BE2C (cell line): ENCODE results near the gene TEAD3. TPM values are rescaled to one million over a fixed set of nuclear protein-coding genes. Genes with fewer than 3 reads are reported as not detected.
"Not testable (repeated sequence)": the region's sequence is repeated elsewhere in the genome, so short reads cannot be mapped to it uniquely, and the experiment has no call there.

Experiments used
- DNase-seq: peaks from one replicate; pipeline ENCODE4 v3.0.0-alpha.2; 2020
- H3K27me3 ChIP-seq: fragments of 250-450 bp; sonication (Bioruptor Pico); 2 replicates; pipeline ENCODE4 v1.5.1; 2020; ENCODE audit warnings: mild to moderate bottlenecking
- H3K36me3 ChIP-seq: fragments of 250-450 bp; sonication (Bioruptor Pico); 2 replicates; pipeline ENCODE4 v1.5.1; 2020; ENCODE audit warnings: mild to moderate bottlenecking
- H3K4me1 ChIP-seq: fragments of 250-450 bp; sonication (Bioruptor Pico); 2 replicates; pipeline ENCODE4 v1.5.1; 2020
- H3K4me3 ChIP-seq: 2 replicates; pipeline ENCODE4 v1.5.1; 2011; ENCODE audit warnings: low read depth, low read length
- H3K9me3 ChIP-seq: fragments of 250-450 bp; sonication (Bioruptor Pico); 2 replicates; pipeline ENCODE4 v1.5.1; 2020
- polyA plus RNA-seq: library from polyadenylated mRNA; unstranded; fragments of >200 nt; gene quantifications from one replicate; pipeline ENCODE4 v1.2.1, GENCODE V29; 2012; ENCODE audit warnings: low read depth, missing spikeins; ENCODE audit not compliant: insufficient read length, insufficient read depth
- TF ChIP-seq, protein P1 (sequence below): IDR thresholded peaks from 2 replicates; pipeline ENCODE4 v1.5.1; 2012; ENCODE audit warnings: mild to moderate bottlenecking, low read depth, low read length

The TEAD3 gene
- polyA plus RNA-seq = 24.8 TPM

DNA sequence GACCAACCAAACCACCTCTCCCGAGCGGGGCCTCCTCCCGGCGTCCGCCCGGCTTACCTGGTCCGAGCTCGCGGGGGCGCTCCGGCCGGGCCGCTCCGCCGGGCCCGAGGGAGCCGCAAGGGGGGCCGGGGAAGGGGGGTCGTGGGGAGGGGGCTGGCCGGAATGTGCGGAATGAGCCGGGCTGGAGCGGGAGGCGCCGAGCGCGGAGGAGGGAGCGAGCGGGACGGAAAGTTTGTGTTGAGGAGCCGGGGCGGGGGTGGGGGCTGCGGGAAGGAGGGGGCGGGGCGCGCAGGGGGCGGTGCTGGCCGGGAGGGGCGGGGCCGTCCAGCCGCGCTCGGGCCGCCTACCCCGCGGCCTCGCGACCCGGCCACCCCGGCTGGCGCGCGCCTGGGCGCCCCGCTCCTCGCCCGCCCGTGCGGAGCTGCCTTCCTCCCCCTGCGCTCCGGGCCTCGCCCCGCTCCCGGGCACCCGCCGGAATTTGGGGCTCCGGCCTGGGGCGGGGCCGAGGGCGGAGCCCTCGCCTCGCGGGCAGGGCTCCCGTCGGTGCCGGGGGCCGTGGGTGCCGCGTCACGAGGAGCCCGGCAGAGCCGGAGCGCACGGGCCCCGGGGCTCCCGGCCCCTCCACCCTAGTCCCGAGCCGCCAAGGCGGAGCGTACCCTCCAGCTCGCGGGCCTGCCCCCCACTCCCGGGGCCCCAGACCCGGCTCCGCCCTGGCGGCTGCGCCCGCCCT lies at the start of gene TEAD3:
Gene TEAD3 (minus strand): TSS at position 239 of the 730 bp plus-strand sequence.
- peak; percentile 61 for DNase-seq
- peaks cover 23% of the 10 kb centered on the region for H3K4me1 ChIP-seq
- TF ChIP-seq, protein P1, sequence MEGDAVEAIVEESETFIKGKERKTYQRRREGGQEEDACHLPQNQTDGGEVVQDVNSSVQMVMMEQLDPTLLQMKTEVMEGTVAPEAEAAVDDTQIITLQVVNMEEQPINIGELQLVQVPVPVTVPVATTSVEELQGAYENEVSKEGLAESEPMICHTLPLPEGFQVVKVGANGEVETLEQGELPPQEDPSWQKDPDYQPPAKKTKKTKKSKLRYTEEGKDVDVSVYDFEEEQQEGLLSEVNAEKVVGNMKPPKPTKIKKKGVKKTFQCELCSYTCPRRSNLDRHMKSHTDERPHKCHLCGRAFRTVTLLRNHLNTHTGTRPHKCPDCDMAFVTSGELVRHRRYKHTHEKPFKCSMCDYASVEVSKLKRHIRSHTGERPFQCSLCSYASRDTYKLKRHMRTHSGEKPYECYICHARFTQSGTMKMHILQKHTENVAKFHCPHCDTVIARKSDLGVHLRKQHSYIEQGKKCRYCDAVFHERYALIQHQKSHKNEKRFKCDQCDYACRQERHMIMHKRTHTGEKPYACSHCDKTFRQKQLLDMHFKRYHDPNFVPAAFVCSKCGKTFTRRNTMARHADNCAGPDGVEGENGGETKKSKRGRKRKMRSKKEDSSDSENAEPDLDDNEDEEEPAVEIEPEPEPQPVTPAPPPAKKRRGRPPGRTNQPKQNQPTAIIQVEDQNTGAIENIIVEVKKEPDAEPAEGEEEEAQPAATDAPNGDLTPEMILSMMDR = no peak
- no peaks in the 10 kb centered on the region for H3K9me3 ChIP-seq
- H3K4me3 ChIP-seq = peak within 1 kb of the TSS; percentile 70
- no peaks in the 10 kb centered on the region for H3K36me3 ChIP-seq
- no peaks in the 10 kb centered on the region for H3K27me3 ChIP-seq

DNA sequence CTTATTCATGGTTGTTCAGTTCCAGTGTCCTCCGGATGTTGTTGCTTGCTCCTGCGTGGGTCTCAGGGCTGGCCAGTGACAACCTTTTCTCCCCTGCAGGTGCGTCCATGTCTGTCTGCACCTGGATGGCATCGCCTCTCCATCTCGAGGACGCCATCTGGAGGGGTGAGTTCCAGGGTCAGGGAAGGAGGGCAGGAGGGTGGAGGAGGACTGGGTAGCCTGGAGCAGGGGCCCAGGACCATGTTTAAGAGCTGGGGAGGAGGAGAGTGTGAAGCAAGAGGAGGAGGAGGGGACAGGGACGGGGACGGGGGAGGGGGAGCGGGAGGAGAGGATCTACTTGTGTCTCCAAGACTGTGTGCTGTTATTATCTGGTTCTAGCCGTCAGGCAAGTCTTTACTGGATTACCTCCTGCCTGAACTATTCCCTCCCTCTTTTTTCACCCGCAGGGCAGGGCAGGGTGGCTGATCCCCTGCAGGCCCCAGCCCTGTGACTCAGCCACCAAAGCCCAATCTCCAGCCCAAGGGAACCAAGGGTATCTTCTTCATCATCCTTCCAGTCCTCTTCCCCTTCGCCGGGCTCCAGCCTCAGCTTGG lies 48.0 kb upstream of the TEAD3 start:
- DNase-seq = no peak
- TF ChIP-seq, protein P1 = no peak

DNA sequence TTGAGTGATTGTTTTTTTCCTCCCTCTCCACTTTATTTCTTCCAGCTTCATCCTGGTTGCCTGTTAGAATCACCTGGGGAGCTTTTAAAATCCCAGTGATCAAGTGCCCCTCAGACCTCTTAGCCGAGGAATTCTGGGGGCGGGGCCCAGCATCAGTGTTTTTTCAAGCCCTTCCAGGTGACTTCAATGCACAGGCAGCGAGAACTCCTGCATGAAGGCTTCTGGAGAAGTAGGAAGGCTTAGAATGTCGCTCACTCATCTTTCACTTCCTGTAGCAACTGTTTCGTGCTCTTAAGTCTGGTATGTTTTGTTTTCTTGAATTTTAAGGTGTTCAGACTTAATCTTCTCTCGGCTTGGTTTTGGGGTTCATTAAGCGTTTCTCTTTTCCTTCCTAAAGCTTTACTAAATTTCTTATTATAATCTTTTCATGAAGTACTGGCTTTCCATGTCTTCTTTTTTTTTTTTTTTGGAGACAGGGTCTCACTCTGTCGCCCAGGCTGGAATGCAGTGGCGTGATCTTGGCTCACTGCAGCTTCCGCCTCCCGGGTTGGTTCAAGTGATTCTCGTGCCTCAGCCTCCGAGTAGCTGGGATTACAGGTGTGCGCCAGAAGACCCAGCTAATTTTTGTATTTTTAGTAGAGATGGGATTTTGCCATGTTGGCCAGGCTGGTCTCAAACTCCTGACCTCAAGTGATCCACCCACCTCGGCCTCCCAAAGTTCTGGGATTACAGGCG lies 46.7 kb upstream of the TEAD3 start:
- Histone ChIP-seq H3K4me1 (peaks cover 15% of the 10 kb centered on the region), H3K9me3 (no peaks in the 10 kb centered on the region), H3K27me3 (no peaks in the 10 kb centered on the region), H3K4me3 (no peak overlapping the region), H3K36me3 (no peaks in the 10 kb centered on the region)
- DNase-seq = no peak
- TF ChIP-seq, protein P1 = no peak

More for the DNA sequence above, 48.0 kb upstream of the TEAD3 start:
- no peak overlapping the region for H3K4me3 ChIP-seq
- H3K4me1 ChIP-seq = peaks cover 4% of the 10 kb centered on the region
- no peaks in the 10 kb centered on the region for H3K27me3 ChIP-seq
- no peaks in the 10 kb centered on the region for H3K9me3 ChIP-seq
- H3K36me3 ChIP-seq = no peaks in the 10 kb centered on the region

DNA sequence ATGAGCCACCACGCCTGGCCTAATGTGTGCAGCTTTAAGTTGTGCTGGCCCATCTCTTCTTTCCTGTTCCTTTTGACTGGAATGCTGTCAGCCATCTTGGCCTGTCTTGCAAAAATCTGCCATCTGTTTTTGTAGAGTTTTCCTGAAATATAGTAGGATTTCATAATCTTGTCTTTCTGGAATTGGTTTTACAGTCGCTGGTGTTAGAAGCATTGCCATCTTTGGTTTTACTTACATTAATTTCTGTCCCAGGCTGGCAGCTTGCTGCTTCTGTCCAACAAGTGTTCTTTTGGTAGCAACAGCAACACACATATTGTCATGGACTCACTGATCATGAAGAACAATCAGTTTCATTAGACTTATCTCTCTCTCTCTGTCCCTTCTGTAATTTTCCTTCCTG lies 45.0 kb upstream of the TEAD3 start:
- Histone ChIP-seq H3K36me3 (no peaks in the 10 kb centered on the region), H3K4me3 (no peak overlapping the region), H3K27me3 (no peaks in the 10 kb centered on the region), H3K9me3 (no peaks in the 10 kb centered on the region), H3K4me1 (peaks cover 15% of the 10 kb centered on the region)
- no peak for DNase-seq
- TF ChIP-seq, protein P1 = no peak

DNA sequence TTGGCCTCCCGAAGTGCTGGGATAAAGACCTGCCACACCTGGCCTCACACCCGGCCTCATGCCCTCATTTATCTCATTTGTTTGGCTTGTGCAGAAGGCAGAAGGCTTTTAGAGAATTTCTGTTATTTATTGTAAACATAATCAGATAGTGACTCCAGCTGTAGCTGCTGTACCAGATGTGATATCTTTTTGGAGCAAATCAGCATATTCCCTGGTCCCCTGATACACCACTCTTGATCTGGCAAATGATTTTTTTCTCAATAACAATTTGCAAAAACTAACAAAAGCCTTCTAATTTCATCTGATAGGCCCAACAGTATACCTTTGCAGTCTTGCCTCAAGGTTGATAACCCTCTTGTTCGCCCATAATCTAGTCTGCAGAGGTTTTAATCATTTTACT lies 42.3 kb upstream of the TEAD3 start:
- TF ChIP-seq, protein P1 = no peak
- Histone ChIP-seq H3K9me3 (no peaks in the 10 kb centered on the region), H3K4me1 (peaks cover 29% of the 10 kb centered on the region), H3K4me3 (no peak overlapping the region), H3K36me3 (no peaks in the 10 kb centered on the region), H3K27me3 (no peaks in the 10 kb centered on the region)
- peak; percentile 33 for DNase-seq

DNA sequence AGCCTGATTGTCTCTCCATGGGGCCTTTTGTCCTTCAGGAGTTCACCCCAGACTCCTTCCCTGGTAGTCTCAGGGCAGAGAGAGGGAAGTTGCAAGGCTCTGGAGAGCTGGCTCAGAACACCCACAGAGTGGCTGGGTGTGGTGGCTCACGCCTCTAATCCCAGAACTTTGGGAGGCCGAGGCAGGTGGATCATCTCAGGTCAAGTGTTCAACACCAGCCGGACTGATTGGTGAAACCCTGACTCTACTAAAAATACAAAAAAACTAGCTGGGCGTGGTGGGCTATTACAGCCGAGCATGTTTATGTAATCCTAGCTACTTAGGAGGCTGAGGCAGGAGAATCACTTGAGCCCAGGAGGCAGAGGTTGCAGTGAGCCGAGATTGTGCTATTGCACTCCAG lies 39.0 kb upstream of the TEAD3 start:
- not testable (repeated sequence) for H3K36me3 ChIP-seq, H3K9me3 ChIP-seq, DNase-seq, H3K4me3 ChIP-seq, H3K27me3 ChIP-seq
- peaks cover 44% of the 10 kb centered on the region for H3K4me1 ChIP-seq
